Measurements from ENCODE around the gene FCN3.

Gene FCN3

GRCh38 chr1:27358038-27358927 is 16.3 kb downstream of the FCN3 start:
- DNase-seq (ENCODE audit: low read depth in 2 of 2) = no peak

GRCh38 chr1:27357281-27358037 is 17.2 kb downstream of the FCN3 start:
- DNase-seq (ENCODE audit: low read depth in 2 of 2) = peak; percentile 70 to 72

- no peak for DNase-seq (ENCODE audit: low read depth in 2 of 2)
Observed at GRCh38 chr1:27356619-27357280, 17.9 kb downstream of the FCN3 start.

- no peak for DNase-seq (ENCODE audit: low read depth in 2 of 2)
Observed at GRCh38 chr1:27356277-27356618, 18.4 kb downstream of the FCN3 start.

- no peak for DNase-seq (ENCODE audit: low read depth in 2 of 2)
Observed at GRCh38 chr1:27355683-27356082, 18.9 kb downstream of the FCN3 start.

- no peak for DNase-seq (ENCODE audit: low read depth in 2 of 2)
Observed at GRCh38 chr1:27353629-27354028, 21.0 kb downstream of the FCN3 start.

GRCh38 chr1:27353166-27353565 is 21.5 kb downstream of the FCN3 start:
- no peak for DNase-seq (ENCODE audit: low read depth in 2 of 2)

- no peak for DNase-seq (ENCODE audit: low read depth in 2 of 2)
Observed at GRCh38 chr1:27351541-27352107, 23.0 kb downstream of the FCN3 start.

- DNase-seq (ENCODE audit: low read depth in 2 of 2) = no peak
Observed at GRCh38 chr1:27350663-27351540, 23.7 kb downstream of the FCN3 start.

GRCh38 chr1:27349784-27350662 is 24.6 kb downstream of the FCN3 start:
- DNase-seq (ENCODE audit: low read depth in 2 of 2) = no peak

GRCh38 chr1:27348861-27349783 is 25.5 kb downstream of the FCN3 start:
- DNase-seq (ENCODE audit: low read depth in 2 of 2) = no peak

GRCh38 chr1:27346991-27347624 is 27.5 kb downstream of the FCN3 start:
- DNase-seq (ENCODE audit: low read depth in 2 of 2) = no peak

- DNase-seq (ENCODE audit: low read depth in 2 of 2) = no peak
Observed at GRCh38 chr1:27346357-27346756, 28.3 kb downstream of the FCN3 start.

- DNase-seq (ENCODE audit: low read depth in 2 of 2) = no peak
Observed at GRCh38 chr1:27345272-27345671, 29.4 kb downstream of the FCN3 start.

GRCh38 chr1:27343639-27344025 is 31.0 kb downstream of the FCN3 start:
- no peak for DNase-seq (ENCODE audit: low read depth in 2 of 2)

GRCh38 chr1:27342778-27343638 is 31.6 kb downstream of the FCN3 start:
- DNase-seq (ENCODE audit: low read depth in 2 of 2) = no peak

- no peak for DNase-seq (ENCODE audit: low read depth in 2 of 2)
Observed at GRCh38 chr1:27342391-27342777, 32.2 kb downstream of the FCN3 start.
